ENCODE measurements around the gene C6orf136.

C6orf136 gene

GRCh38 chr6:30664994-30665767, 18.2 kb downstream of the C6orf136 start:
- DNase-seq = no peak

GRCh38 chr6:30666300-30666699, 19.4 kb downstream of the C6orf136 start:
- peak in 1 of 2 donors; percentile 58 for DNase-seq

- no peak for DNase-seq
Observed at GRCh38 chr6:30670760-30671527, 24.0 kb downstream of the C6orf136 start.

GRCh38 chr6:30672445-30673253, 25.7 kb downstream of the C6orf136 start, which contains the start of gene DHX16:
DHX16 (minus strand) TSS chr6:30673006; CDS start chr6:30672841, 165 bp downstream.
- DNase-seq = peak; percentile 90 to 94

GRCh38 chr6:30676660-30677285, 29.8 kb downstream of the C6orf136 start:
- no peak for DNase-seq

- DNase-seq = peak; percentile 88 to 93
Observed at GRCh38 chr6:30678964-30679726, 32.2 kb downstream of the C6orf136 start.

GRCh38 chr6:30679765-30680535, 33.0 kb downstream of the C6orf136 start:
- no peak for DNase-seq

- DNase-seq = no peak
Observed at GRCh38 chr6:30681766-30682142, 34.8 kb downstream of the C6orf136 start.

GRCh38 chr6:30682143-30683117, 35.5 kb downstream of the C6orf136 start:
- peak; percentile 88 to 89 for DNase-seq

- DNase-seq = peak in 1 of 2 donors; percentile 13
Observed at GRCh38 chr6:30683183-30683979, 36.4 kb downstream of the C6orf136 start.

GRCh38 chr6:30683980-30684338, 37.0 kb downstream of the C6orf136 start:
- DNase-seq = no peak

GRCh38 chr6:30684386-30685156, 37.6 kb downstream of the C6orf136 start:
- DNase-seq = peak; percentile 51 to 63

- DNase-seq = peak in 1 of 2 donors; percentile 17
Observed at GRCh38 chr6:30685157-30686008, 38.5 kb downstream of the C6orf136 start.

GRCh38 chr6:30686009-30686907, 39.3 kb downstream of the C6orf136 start, which contains the start of gene PPP1R18:
PPP1R18 (minus strand) TSS chr6:30686645; CDS start chr6:30686018, 627 bp downstream.
- DNase-seq = peak; percentile 83 to 87

GRCh38 chr6:30686908-30687658, 40.1 kb downstream of the C6orf136 start:
- DNase-seq = peak; percentile 71 to 83

Measured in activated CD4-positive, alpha-beta T cell treated with anti-CD3 and anti-CD28 coated beads for 4 hours (primary cell).